Measurements from ENCODE around the gene PKP4.

DNA sequence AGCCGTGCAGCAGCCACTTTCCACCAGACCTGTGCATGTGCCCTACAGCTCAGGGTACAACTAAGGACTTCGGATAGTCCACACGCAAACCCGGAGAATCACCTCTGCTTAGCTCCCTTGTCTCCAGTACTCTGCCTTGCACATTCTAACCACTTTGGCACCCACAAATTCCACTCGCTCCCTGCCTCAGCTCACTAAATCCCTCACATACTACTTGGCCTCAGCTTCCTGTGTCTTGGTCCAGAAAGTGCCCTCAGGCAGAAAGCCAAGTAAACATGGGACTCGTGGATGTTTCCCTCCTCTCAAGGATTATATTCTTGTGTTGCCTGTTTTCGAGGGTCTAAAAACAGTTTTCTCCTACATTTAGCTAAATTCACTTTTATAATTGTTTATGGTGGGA, 180.6 kb downstream of the PKP4 start:
- TF ChIP-seq, protein P1, sequence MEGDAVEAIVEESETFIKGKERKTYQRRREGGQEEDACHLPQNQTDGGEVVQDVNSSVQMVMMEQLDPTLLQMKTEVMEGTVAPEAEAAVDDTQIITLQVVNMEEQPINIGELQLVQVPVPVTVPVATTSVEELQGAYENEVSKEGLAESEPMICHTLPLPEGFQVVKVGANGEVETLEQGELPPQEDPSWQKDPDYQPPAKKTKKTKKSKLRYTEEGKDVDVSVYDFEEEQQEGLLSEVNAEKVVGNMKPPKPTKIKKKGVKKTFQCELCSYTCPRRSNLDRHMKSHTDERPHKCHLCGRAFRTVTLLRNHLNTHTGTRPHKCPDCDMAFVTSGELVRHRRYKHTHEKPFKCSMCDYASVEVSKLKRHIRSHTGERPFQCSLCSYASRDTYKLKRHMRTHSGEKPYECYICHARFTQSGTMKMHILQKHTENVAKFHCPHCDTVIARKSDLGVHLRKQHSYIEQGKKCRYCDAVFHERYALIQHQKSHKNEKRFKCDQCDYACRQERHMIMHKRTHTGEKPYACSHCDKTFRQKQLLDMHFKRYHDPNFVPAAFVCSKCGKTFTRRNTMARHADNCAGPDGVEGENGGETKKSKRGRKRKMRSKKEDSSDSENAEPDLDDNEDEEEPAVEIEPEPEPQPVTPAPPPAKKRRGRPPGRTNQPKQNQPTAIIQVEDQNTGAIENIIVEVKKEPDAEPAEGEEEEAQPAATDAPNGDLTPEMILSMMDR (conservative IDR thresholded peaks at IDR 0.05 in 1 of 2, IDR thresholded peaks at IDR 0.05 in 1 of 2; ENCODE audit: low read depth in 1 of 2, low read length in 2 of 2), result no peak
- TF ChIP-seq EZH2 (IDR thresholded peaks at IDR 0.05; ENCODE audit: low read length, missing control alignments), result no peak
